ENCODE results near the gene CDC26. TPM values are rescaled to one million over a fixed set of nuclear protein-coding genes. Genes with fewer than 3 reads are reported as not detected.
A peak's percentile ranks its signal among the peaks of the same experiment; 100 is the strongest.

The CDC26 gene
- total and polyA plus RNA-seq, 4 donors: 23.1 to 134 (median 32.9) TPM

GRCh38 chr9:113278840-113279239 is 3.5 kb upstream of the CDC26 start:
- DNase-seq: no peak
- no peak for ATAC-seq (ENCODE audit: low FRiP score)
- intact Hi-C loops (cut with DNase I): loop anchor here (5.0 to 10.0 kb wide), 5 partner anchors 123 to 378 kb away; partner anchors contain the start of gene ALAD (in 2 of the 2)
- H3K4me1 ChIP-seq (ENCODE audit: control insufficient read depth in 1 of 2, insufficient read depth in 2 of 2, low read length in 2 of 2): peaks cover 2 to 4% of the 10 kb centered on the region in 2 donors
- peaks cover 4% of the 10 kb centered on the region in 2 donors for H3K36me3 ChIP-seq (ENCODE audit: control insufficient read depth in 1 of 2, insufficient read depth in 2 of 2, low read length in 1 of 2)
- no peaks in the 10 kb centered on the region for H3K27me3 ChIP-seq (ENCODE audit: control insufficient read depth in 1 of 2, insufficient read depth in 2 of 2, low read length in 1 of 2)
- H3K4me3 ChIP-seq (ENCODE audit: low read length in 2 of 2): no peak overlapping the region
- 85 to 89% methylated on average over 4 of the region's 4 CpGs for WGBS, 2 donors
- H3K9me3 ChIP-seq (ENCODE audit: control insufficient read depth, low read length): no peaks in the 10 kb centered on the region
- H3K27ac ChIP-seq (ENCODE audit: low read depth in 1 of 2, low read length in 2 of 2): no peak overlapping the region

GRCh38 chr9:113274474-113275156 is 757 bp downstream of the CDC26 start:
- intact Hi-C loops (cut with DNase I): loop anchor here (2.0 to 10.0 kb wide), 7 partner anchors 54 to 383 kb away; partner anchors contain the start of genes ALAD (in 2 of the 2), FKBP15 (in 1 of the 2), SLC31A1 (in 1 of the 2) and WDR31 (in 1 of the 2)
- H3K4me3 ChIP-seq (ENCODE audit: low read length in 2 of 2): peak overlapping the region; percentile 64 to 97
- H3K36me3 ChIP-seq (ENCODE audit: control insufficient read depth in 1 of 2, insufficient read depth in 2 of 2, low read length in 1 of 2): peaks cover 5 to 12% of the 10 kb centered on the region in 2 donors
- H3K4me1 ChIP-seq (ENCODE audit: control insufficient read depth in 1 of 2, insufficient read depth in 2 of 2, low read length in 2 of 2): peaks cover 2 to 4% of the 10 kb centered on the region in 2 donors
- no peaks in the 10 kb centered on the region for H3K27me3 ChIP-seq (ENCODE audit: control insufficient read depth in 1 of 2, insufficient read depth in 2 of 2, low read length in 1 of 2)
- H3K27ac ChIP-seq (ENCODE audit: low read depth in 1 of 2, low read length in 2 of 2): peak overlapping the region; percentile 47 to 82
- ATAC-seq (ENCODE audit: low FRiP score) (peak; percentile 71), DNase-seq (no peak)
- WGBS, 2 donors: 0% methylated on average over 15 of the region's 15 CpGs
- H3K9me3 ChIP-seq (ENCODE audit: control insufficient read depth, low read length): no peaks in the 10 kb centered on the region

- peaks cover 10 to 12% of the 10 kb centered on the region in 2 donors for H3K36me3 ChIP-seq (ENCODE audit: control insufficient read depth in 1 of 2, insufficient read depth in 2 of 2, low read length in 1 of 2)
- intact Hi-C loops (cut with DNase I): loop anchor here (10.0 kb wide), 3 partner anchors 135 to 385 kb away; partner anchors contain the start of gene ALAD (in 1 of the 2)
- no peaks in the 10 kb centered on the region for H3K27me3 ChIP-seq (ENCODE audit: control insufficient read depth in 1 of 2, insufficient read depth in 2 of 2, low read length in 1 of 2)
- no peak for ATAC-seq (ENCODE audit: low FRiP score)
- no peak overlapping the region for H3K4me3 ChIP-seq (ENCODE audit: low read length in 2 of 2)
- no peaks in the 10 kb centered on the region for H3K4me1 ChIP-seq (ENCODE audit: control insufficient read depth in 1 of 2, insufficient read depth in 2 of 2, low read length in 2 of 2)
- WGBS, 2 donors: 84 to 85% methylated on average over 2 of the region's 2 CpGs
- DNase-seq: no peak
- no peak overlapping the region for H3K27ac ChIP-seq (ENCODE audit: low read depth in 1 of 2, low read length in 2 of 2)
- H3K9me3 ChIP-seq (ENCODE audit: control insufficient read depth, low read length): no peaks in the 10 kb centered on the region
These were observed 5.5 kb downstream of the CDC26 start for GRCh38 chr9:113269871-113270270.

GRCh38 chr9:113269355-113269754 is 6.0 kb downstream of the CDC26 start:
- no peak overlapping the region for H3K27ac ChIP-seq (ENCODE audit: low read depth in 1 of 2, low read length in 2 of 2)
- WGBS, 2 donors: 86% methylated on average over 2 of the region's 2 CpGs
- H3K36me3 ChIP-seq (ENCODE audit: control insufficient read depth in 1 of 2, insufficient read depth in 2 of 2, low read length in 1 of 2): peaks cover 11 to 12% of the 10 kb centered on the region in 2 donors
- ATAC-seq (ENCODE audit: low FRiP score) (no peak), DNase-seq (no peak)
- no peaks in the 10 kb centered on the region for H3K27me3 ChIP-seq (ENCODE audit: control insufficient read depth in 1 of 2, insufficient read depth in 2 of 2, low read length in 1 of 2)
- no peaks in the 10 kb centered on the region for H3K9me3 ChIP-seq (ENCODE audit: control insufficient read depth, low read length)
- no peaks in the 10 kb centered on the region for H3K4me1 ChIP-seq (ENCODE audit: control insufficient read depth in 1 of 2, insufficient read depth in 2 of 2, low read length in 2 of 2)
- intact Hi-C loops (cut with DNase I): no loop called here
- no peak overlapping the region for H3K4me3 ChIP-seq (ENCODE audit: low read length in 2 of 2)

- no peak overlapping the region for H3K4me3 ChIP-seq (ENCODE audit: low read length in 2 of 2)
- intact Hi-C loops (cut with DNase I): no loop called here
- DNase-seq (no peak), ATAC-seq (ENCODE audit: low FRiP score) (no peak)
- WGBS, 2 donors: 83 to 92% methylated on average over 4 of the region's 4 CpGs
- peaks cover 11 to 12% of the 10 kb centered on the region in 2 donors for H3K36me3 ChIP-seq (ENCODE audit: control insufficient read depth in 1 of 2, insufficient read depth in 2 of 2, low read length in 1 of 2)
- H3K27me3 ChIP-seq (ENCODE audit: control insufficient read depth in 1 of 2, insufficient read depth in 2 of 2, low read length in 1 of 2): no peaks in the 10 kb centered on the region
- H3K4me1 ChIP-seq (ENCODE audit: control insufficient read depth in 1 of 2, insufficient read depth in 2 of 2, low read length in 2 of 2): no peaks in the 10 kb centered on the region
- no peaks in the 10 kb centered on the region for H3K9me3 ChIP-seq (ENCODE audit: control insufficient read depth, low read length)
- H3K27ac ChIP-seq (ENCODE audit: low read depth in 1 of 2, low read length in 2 of 2): no peak overlapping the region
These were observed 7.3 kb downstream of the CDC26 start for GRCh38 chr9:113267911-113268566.

- Histone ChIP-seq H3K36me3 (ENCODE audit: control insufficient read depth in 1 of 2, insufficient read depth in 2 of 2, low read length in 1 of 2) (peaks cover 12% of the 10 kb centered on the region in 2 donors), H3K4me3 (ENCODE audit: low read length in 2 of 2) (no peak overlapping the region), H3K27me3 (ENCODE audit: control insufficient read depth in 1 of 2, insufficient read depth in 2 of 2, low read length in 1 of 2) (no peaks in the 10 kb centered on the region), H3K4me1 (ENCODE audit: control insufficient read depth in 1 of 2, insufficient read depth in 2 of 2, low read length in 2 of 2) (no peaks in the 10 kb centered on the region), H3K27ac (ENCODE audit: low read depth in 1 of 2, low read length in 2 of 2) (no peak overlapping the region), H3K9me3 (ENCODE audit: control insufficient read depth, low read length) (no peaks in the 10 kb centered on the region)
- intact Hi-C loops (cut with DNase I): no loop called here
- DNase-seq (no peak), ATAC-seq (ENCODE audit: low FRiP score) (no peak)
- 87% methylated on average over 3 of the region's 3 CpGs for WGBS, 2 donors
These were observed 9.2 kb downstream of the CDC26 start for GRCh38 chr9:113266174-113266573.

- no peak for ATAC-seq (ENCODE audit: low FRiP score)
- no peaks in the 10 kb centered on the region for H3K9me3 ChIP-seq (ENCODE audit: control insufficient read depth, low read length)
- DNase-seq: no peak
- H3K27ac ChIP-seq (ENCODE audit: low read depth in 1 of 2, low read length in 2 of 2): no peak overlapping the region
- no peak overlapping the region for H3K4me3 ChIP-seq (ENCODE audit: low read length in 2 of 2)
- H3K27me3 ChIP-seq (ENCODE audit: control insufficient read depth in 1 of 2, insufficient read depth in 2 of 2, low read length in 1 of 2): no peaks in the 10 kb centered on the region
- H3K4me1 ChIP-seq (ENCODE audit: control insufficient read depth in 1 of 2, insufficient read depth in 2 of 2, low read length in 2 of 2): no peaks in the 10 kb centered on the region
- peaks cover 5 to 15% of the 10 kb centered on the region in 2 donors for H3K36me3 ChIP-seq (ENCODE audit: control insufficient read depth in 1 of 2, insufficient read depth in 2 of 2, low read length in 1 of 2)
- intact Hi-C loops (cut with DNase I): no loop called here
- 88 to 96% methylated on average over 1 of the region's 1 CpG for WGBS, 2 donors
These were observed 13.3 kb downstream of the CDC26 start for GRCh38 chr9:113261917-113262671.

- ATAC-seq (ENCODE audit: low FRiP score) (no peak), DNase-seq (no peak)
- no peaks in the 10 kb centered on the region for H3K27me3 ChIP-seq (ENCODE audit: control insufficient read depth in 1 of 2, insufficient read depth in 2 of 2, low read length in 1 of 2)
- H3K27ac ChIP-seq (ENCODE audit: low read depth in 1 of 2, low read length in 2 of 2): no peak overlapping the region
- peaks cover 5 to 13% of the 10 kb centered on the region in 2 donors for H3K36me3 ChIP-seq (ENCODE audit: control insufficient read depth in 1 of 2, insufficient read depth in 2 of 2, low read length in 1 of 2)
- H3K4me3 ChIP-seq (ENCODE audit: low read length in 2 of 2): no peak overlapping the region
- WGBS, 2 donors: 15 to 38% methylated on average over 1 of the region's 1 CpG
- H3K9me3 ChIP-seq (ENCODE audit: control insufficient read depth, low read length): no peaks in the 10 kb centered on the region
- no peaks in the 10 kb centered on the region for H3K4me1 ChIP-seq (ENCODE audit: control insufficient read depth in 1 of 2, insufficient read depth in 2 of 2, low read length in 2 of 2)
- intact Hi-C loops (cut with DNase I): no loop called here
These were observed 17.1 kb downstream of the CDC26 start for GRCh38 chr9:113258282-113258681.

Data from aorta (tissue), 5 donors.